K562 (cell line): ENCODE measurements around the gene FAM118B. TPM values are rescaled to one million over a fixed set of nuclear protein-coding genes. Genes with fewer than 3 reads are reported as not detected.

Source experiments
- ARID4B ChIP-seq: sonication (generic); formaldehyde crosslinking; IDR thresholded peaks from 2 replicates; pipeline ENCODE4 v1.8.0; 2022; ENCODE audit warnings: mild to moderate bottlenecking, missing genetic modification reagents
- ATF1 ChIP-seq, 2 experiments: fragments of 450-650 bp in 1 of 2; IDR thresholded peaks; 2 replicates each; pipeline ENCODE4 v1.6.1; 2016; ENCODE audit warnings: missing compliant biosample characterization in 1 of 2, missing genetic modification characterization in 1 of 2
- CBFA2T2 ChIP-seq: fragments of 450-650 bp; conservative IDR thresholded peaks from 2 replicates; pipeline ENCODE4 v1.6.1; 2017; ENCODE audit warnings: mild to moderate bottlenecking
- DPF2 ChIP-seq: fragments of 450-650 bp; IDR thresholded peaks from 2 replicates; pipeline ENCODE4 v1.6.1; 2016
- HDGF ChIP-seq: fragments of 450-650 bp; IDR thresholded peaks from 2 replicates; pipeline ENCODE4 v1.6.1; 2016
- HIVEP1 ChIP-seq: fragments of 250-450 bp; sonication (Bioruptor Pico); IDR thresholded peaks from 2 replicates; pipeline ENCODE4 v1.4.0; 2020; ENCODE audit warnings: mild to moderate bottlenecking
- HMG20B ChIP-seq: fragments of 250-450 bp; sonication (Bioruptor Pico); IDR thresholded peaks from 2 replicates; pipeline ENCODE4 v1.5.0; 2021; ENCODE audit warnings: mild to moderate bottlenecking
- KAT2B ChIP-seq: IDR thresholded peaks from one replicate; pipeline ENCODE4 v1.6.1; 2012; ENCODE audit warnings: low read depth, mild to moderate bottlenecking, control low read depth, inconsistent platforms, low read length, moderate library complexity
- MAX ChIP-seq: sonication (generic); formaldehyde crosslinking; IDR thresholded peaks from 2 replicates; pipeline ENCODE4 v1.9.0; 2022; ENCODE audit warnings: mild to moderate bottlenecking, missing genetic modification reagents
- MED1 ChIP-seq: sonication (generic); formaldehyde crosslinking; IDR thresholded peaks from 2 replicates; pipeline ENCODE4 v1.8.1; 2023; ENCODE audit warnings: missing genetic modification reagents, borderline replicate concordance
- MTA3 ChIP-seq: fragments of 450-650 bp; formaldehyde crosslinking; IDR thresholded peaks from 2 replicates; pipeline ENCODE4 v1.6.1; 2017; ENCODE audit warnings: mild to moderate bottlenecking, borderline replicate concordance
- NR2C1 ChIP-seq, 2 experiments: fragments of 450-650 bp; IDR thresholded peaks; 2 replicates each; pipeline ENCODE4 v1.6.1; 2017; ENCODE audit warnings: mild to moderate bottlenecking in 2 of 2, antibody characterized with exemption in 1 of 2, inconsistent platforms in 1 of 2, missing compliant biosample characterization in 1 of 2, missing genetic modification characterization in 1 of 2
- POLR2G ChIP-seq: fragments of 200-400 bp; formaldehyde crosslinking; IDR thresholded peaks from 2 replicates; pipeline ENCODE4 v1.6.1; 2017; ENCODE audit warnings: low read depth, mild to moderate bottlenecking, antibody characterized with exemption, low read length, moderate library complexity
- RAD51 ChIP-seq: fragments of 450-650 bp; IDR thresholded peaks from 2 replicates; pipeline ENCODE4 v1.7.1; 2016; ENCODE audit warnings: low read depth, mild to moderate bottlenecking, borderline replicate concordance
- TRIM24 ChIP-seq, 2 experiments: fragments of 450-650 bp; IDR thresholded peaks; 2 replicates each; pipeline ENCODE4 v1.6.1; 2016
- U2AF2 ChIP-seq: fragments of 200-400 bp; formaldehyde crosslinking; optimal IDR thresholded peaks from 2 replicates; pipeline ENCODE3; 2017; ENCODE audit warnings: low read depth, mild to moderate bottlenecking, low read length
- ZNF140 ChIP-seq: fragments of 250-450 bp; sonication (Bioruptor Pico); IDR thresholded peaks from 2 replicates; pipeline ENCODE4 v1.8.0; 2021; ENCODE audit warnings: moderate library complexity, mild to moderate bottlenecking, inconsistent platforms
- ZNF324 ChIP-seq: fragments of 250-450 bp; sonication (Bioruptor Pico); IDR thresholded peaks from 2 replicates; pipeline ENCODE4 v1.4.0; 2020; ENCODE audit warnings: mild to moderate bottlenecking
- ZNF780A ChIP-seq: fragments of 250-450 bp; sonication (Bioruptor Pico); IDR thresholded peaks from 2 replicates; pipeline ENCODE4 v1.5.0; 2021; ENCODE audit warnings: mild to moderate bottlenecking
- polyA plus RNA-seq, 8 experiments: library from polyadenylated mRNA; depleted of rRNA in 4 of 8; stranded (reverse) in 5 of 8; unstranded in 3 of 8; fragments of >200 nt; fragmentation: Nextera tagmentation in 2 of 8; fragmentation: Illumina TruSeq in 1 of 8; extraction: Ambion mirVana in 2 of 8; extraction: Trizol in 1 of 8; gene quantifications; 2 replicates each; pipeline versions ENCODE4 v1.2.1 to v1.2.3, GENCODE V29; 2011 to 2014; ENCODE audit warnings: inconsistent platforms in 1 of 8, missing spikeins in 1 of 8
- total RNA-seq, 7 experiments: library from RNA; depleted of rRNA in 6 of 7; stranded (reverse); fragments of >200 nt in 6 of 7; fragmentation: Illumina TruSeq in 2 of 7; extraction: Trizol in 2 of 7; gene quantifications; 2 replicates each; pipeline versions ENCODE4 v1.2.1 to v1.2.3, GENCODE V29; 2011 to 2021; ENCODE audit warnings: low replicate concordance in 1 of 7
- TF ChIP-seq, protein P1 (sequence below): fragments of 450-650 bp; IDR thresholded peaks from one replicate; pipeline ENCODE4 v1.6.1; 2018; ENCODE audit warnings: mild to moderate bottlenecking, moderate library complexity; ENCODE audit not compliant: partially characterized antibody
- TF ChIP-seq, protein P2 (sequence below): fragments of 450-650 bp; IDR thresholded peaks from 2 replicates; pipeline ENCODE4 v1.6.1; 2017; ENCODE audit warnings: antibody characterized with exemption

FAM118B gene
- total and polyA plus RNA-seq, 9 of the 15 experiments (the other 6 are each of a cell fraction or from before 2014, with no cell fraction given): 12.0 to 49.0 (median 22.1) TPM

DNA sequence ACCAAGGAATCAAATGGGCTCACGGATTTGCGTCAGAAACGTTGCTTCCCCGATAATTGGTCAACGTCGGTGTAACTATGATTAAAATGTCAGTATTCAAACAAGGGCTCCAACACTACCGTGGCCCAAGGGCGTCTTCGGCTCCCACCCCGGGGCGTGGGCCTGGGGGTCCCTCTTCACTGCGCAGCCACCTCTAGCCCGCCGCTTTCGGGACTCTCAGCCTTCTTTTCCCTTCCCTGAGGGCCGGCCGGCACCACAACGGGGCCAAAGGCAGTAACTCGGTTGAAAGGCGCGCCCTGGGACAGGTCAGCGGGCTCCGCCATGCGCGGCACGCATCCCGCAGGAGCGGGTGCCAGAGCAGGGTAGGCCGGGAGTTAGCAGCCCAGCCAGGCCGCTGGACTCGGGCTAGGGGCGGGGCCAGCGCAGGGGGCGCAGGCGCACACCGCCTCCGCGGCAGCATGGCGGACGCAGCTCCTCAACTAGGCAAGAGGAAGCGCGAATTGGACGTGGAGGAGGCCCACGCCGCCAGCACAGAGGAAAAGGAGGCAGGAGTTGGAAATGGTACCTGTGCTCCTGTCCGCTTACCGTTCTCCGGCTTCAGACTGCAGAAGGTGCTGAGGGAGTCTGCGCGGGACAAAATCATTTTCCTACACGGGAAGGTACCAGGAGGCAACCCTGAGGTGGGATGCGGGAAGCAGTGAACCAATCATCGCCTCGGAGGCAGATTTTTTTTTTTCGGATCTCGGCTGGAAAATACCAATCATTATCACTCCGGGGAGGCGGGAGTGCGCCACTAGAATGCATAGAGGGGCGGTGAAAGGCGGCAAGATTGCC, 92.3 kb downstream of the FAM118B start, which contains the start of gene DCPS (continued):
- no peak for TF ChIP-seq NR2C1 (IDR thresholded peaks at IDR 0.05)
- TF ChIP-seq NR2C1 (tag; IDR thresholded peaks at IDR 0.05): no peak
- TF ChIP-seq KAT2B: no peak
- no peak for TF ChIP-seq RAD51
- TF ChIP-seq U2AF2: no peak
- no peak for TF ChIP-seq ZNF324 (CRISPR knock-in tag)
- TF ChIP-seq ZNF140 (CRISPR knock-in tag): no peak
- TF ChIP-seq TRIM24 (IDR thresholded peaks at IDR 0.05): no peak
- TF ChIP-seq MED1: no peak
- TF ChIP-seq, protein P1, sequence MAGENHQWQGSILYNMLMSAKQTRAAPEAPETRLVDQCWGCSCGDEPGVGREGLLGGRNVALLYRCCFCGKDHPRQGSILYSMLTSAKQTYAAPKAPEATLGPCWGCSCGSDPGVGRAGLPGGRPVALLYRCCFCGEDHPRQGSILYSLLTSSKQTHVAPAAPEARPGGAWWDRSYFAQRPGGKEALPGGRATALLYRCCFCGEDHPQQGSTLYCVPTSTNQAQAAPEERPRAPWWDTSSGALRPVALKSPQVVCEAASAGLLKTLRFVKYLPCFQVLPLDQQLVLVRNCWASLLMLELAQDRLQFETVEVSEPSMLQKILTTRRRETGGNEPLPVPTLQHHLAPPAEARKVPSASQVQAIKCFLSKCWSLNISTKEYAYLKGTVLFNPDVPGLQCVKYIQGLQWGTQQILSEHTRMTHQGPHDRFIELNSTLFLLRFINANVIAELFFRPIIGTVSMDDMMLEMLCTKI: no peak
- 0 out of 2 replicates have a peak, but pooled peaks have one; percentile 13 for TF ChIP-seq HDGF
- no peak for TF ChIP-seq HIVEP1 (CRISPR knock-in tag)
- TF ChIP-seq CBFA2T2: no peak
- TF ChIP-seq ARID4B (CRISPR knock-in tag): peak; percentile 49; the same call in 1 of the 2 replicates
- TF ChIP-seq HMG20B (CRISPR knock-in tag): no peak
- TF ChIP-seq, protein P2, sequence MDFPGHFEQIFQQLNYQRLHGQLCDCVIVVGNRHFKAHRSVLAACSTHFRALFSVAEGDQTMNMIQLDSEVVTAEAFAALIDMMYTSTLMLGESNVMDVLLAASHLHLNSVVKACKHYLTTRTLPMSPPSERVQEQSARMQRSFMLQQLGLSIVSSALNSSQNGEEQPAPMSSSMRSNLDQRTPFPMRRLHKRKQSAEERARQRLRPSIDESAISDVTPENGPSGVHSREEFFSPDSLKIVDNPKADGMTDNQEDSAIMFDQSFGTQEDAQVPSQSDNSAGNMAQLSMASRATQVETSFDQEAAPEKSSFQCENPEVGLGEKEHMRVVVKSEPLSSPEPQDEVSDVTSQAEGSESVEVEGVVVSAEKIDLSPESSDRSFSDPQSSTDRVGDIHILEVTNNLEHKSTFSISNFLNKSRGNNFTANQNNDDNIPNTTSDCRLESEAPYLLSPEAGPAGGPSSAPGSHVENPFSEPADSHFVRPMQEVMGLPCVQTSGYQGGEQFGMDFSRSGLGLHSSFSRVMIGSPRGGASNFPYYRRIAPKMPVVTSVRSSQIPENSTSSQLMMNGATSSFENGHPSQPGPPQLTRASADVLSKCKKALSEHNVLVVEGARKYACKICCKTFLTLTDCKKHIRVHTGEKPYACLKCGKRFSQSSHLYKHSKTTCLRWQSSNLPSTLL: no peak
- no peak for TF ChIP-seq DPF2
- TF ChIP-seq POLR2G: peak; percentile 100
- TF ChIP-seq ZNF780A (CRISPR knock-in tag): no peak
- peak; percentile 83 for TF ChIP-seq MAX (CRISPR knock-in tag)
- no peak for TF ChIP-seq ATF1 (CRISPR knock-in tag; IDR thresholded peaks at IDR 0.05)
- TF ChIP-seq ATF1 (tag; IDR thresholded peaks at IDR 0.05): peak; percentile 54
- peak; percentile 81 for TF ChIP-seq MTA3
